Caki2 (cell line): ENCODE data around the gene UXT. TPM values are rescaled to one million over a fixed set of nuclear protein-coding genes. Genes with fewer than 3 reads are reported as not detected.

Experiments
- DNase-seq: peaks from one replicate; pipeline ENCODE4 v3.0.0-alpha.2; 2015; ENCODE audit warnings: low read depth
- in situ Hi-C: cut with HindIII; loops from 2 replicates; pipeline ENCODE4 v1.10.0; 2016; ENCODE audit warnings: low sequenced_read_pairs, low pct_unique_long_range_greater_than_20kb, mixed read lengths
- total RNA-seq: library from RNA; depleted of rRNA; stranded (reverse); fragments of >200 nt; shearing (Covaris generic); gene quantifications from 2 replicates; pipeline ENCODE4 v1.2.3, GENCODE V29; 2014; ENCODE audit warnings: low replicate concordance

UXT gene
- total RNA-seq, 1 experiment from 2014 or later, result 97.3 TPM

- no peak for DNase-seq
- in situ Hi-C loops, result no loop called here
These were observed 7.7 kb downstream of the UXT start for GRCh38 chrX:47651043-47651905.

GRCh38 chrX:47650164-47651042, 8.6 kb downstream of the UXT start, which contains the start of gene ELK1:
ELK1 (minus strand) TSS chrX:47650563; CDS start chrX:47641441, 9,122 bp downstream.
- in situ Hi-C loops, result no loop called here
- DNase-seq, result peak; percentile 98

- DNase-seq, result no peak
- in situ Hi-C loops, result no loop called here
These were observed 9.2 kb downstream of the UXT start for GRCh38 chrX:47649781-47650163.

- no peak for DNase-seq
- in situ Hi-C loops, result no loop called here
These were observed 9.7 kb downstream of the UXT start for GRCh38 chrX:47649271-47649670.

GRCh38 chrX:47648376-47648775, 10.6 kb downstream of the UXT start:
- DNase-seq, result no peak
- in situ Hi-C loops, result no loop called here

GRCh38 chrX:47646636-47647035, 12.3 kb downstream of the UXT start:
- DNase-seq, result no peak
- in situ Hi-C loops, result no loop called here

- in situ Hi-C loops, result no loop called here
- no peak for DNase-seq
These were observed 13.4 kb downstream of the UXT start for GRCh38 chrX:47645530-47645929.

- in situ Hi-C loops, result no loop called here
- DNase-seq, result no peak
These were observed 14.4 kb downstream of the UXT start for GRCh38 chrX:47644557-47645091.

- in situ Hi-C loops, result no loop called here
- DNase-seq, result no peak
These were observed 15.1 kb downstream of the UXT start for GRCh38 chrX:47643926-47644325.

GRCh38 chrX:47638816-47639215, 20.2 kb downstream of the UXT start:
- no peak for DNase-seq
- in situ Hi-C loops, result no loop called here

- in situ Hi-C loops, result no loop called here
- DNase-seq, result no peak
These were observed 21.3 kb downstream of the UXT start for GRCh38 chrX:47637546-47638195.

- DNase-seq, result no peak
- in situ Hi-C loops, result no loop called here
These were observed 24.0 kb downstream of the UXT start for GRCh38 chrX:47634871-47635575.

- DNase-seq, result no peak
- in situ Hi-C loops, result no loop called here
These were observed 25.0 kb downstream of the UXT start for GRCh38 chrX:47633689-47634590.

- in situ Hi-C loops, result no loop called here
- DNase-seq, result no peak
These were observed 26.3 kb downstream of the UXT start for GRCh38 chrX:47632666-47633065.

- in situ Hi-C loops, result no loop called here
- DNase-seq, result no peak
These were observed 27.3 kb downstream of the UXT start for GRCh38 chrX:47631676-47632075.

GRCh38 chrX:47629419-47630200, 29.4 kb downstream of the UXT start, which contains the start of gene CFP:
CFP (minus strand) TSS chrX:47629930; CDS start chrX:47629844, 86 bp downstream.
- in situ Hi-C loops, result no loop called here
- DNase-seq, result no peak
